GM12878 (cell line): ENCODE measurements around the gene LETMD1. TPM values are rescaled to one million over a fixed set of nuclear protein-coding genes. Genes with fewer than 3 reads are reported as not detected.

ENCODE experiments used
- BCL11A ChIP-seq: IDR thresholded peaks from 2 replicates; pipeline ENCODE4 v1.6.1; 2011; ENCODE audit warnings: low read depth, low read length
- BCL3 ChIP-seq: IDR thresholded peaks from 2 replicates; pipeline ENCODE4 v1.6.1; 2011; ENCODE audit warnings: borderline replicate concordance, low read depth, mild to moderate bottlenecking, moderate library complexity, low read length; ENCODE audit not compliant: insufficient read depth, poor library complexity, severe bottlenecking
- CHD4 ChIP-seq: fragments of 200-600 bp; sonication (generic); IDR thresholded peaks from 2 replicates; pipeline ENCODE4 v1.6.1; 2016; ENCODE audit warnings: mild to moderate bottlenecking
- FOXK2 ChIP-seq: fragments of 450-650 bp; IDR thresholded peaks from 2 replicates; pipeline ENCODE4 v1.6.1; 2017; ENCODE audit warnings: mild to moderate bottlenecking, moderate library complexity
- GATAD2B ChIP-seq: fragments of 450-650 bp; conservative IDR thresholded peaks from 2 replicates; pipeline ENCODE4 v1.6.1; 2017; ENCODE audit warnings: low read depth, mild to moderate bottlenecking, moderate library complexity
- HCFC1 ChIP-seq: fragments of 150-350 bp; IDR thresholded peaks from 2 replicates; pipeline ENCODE4 v1.6.1; 2014; ENCODE audit warnings: low read length
- MEF2B ChIP-seq: fragments of 450-650 bp; IDR thresholded peaks from 2 replicates; pipeline ENCODE4 v1.6.1; 2018; ENCODE audit warnings: mild to moderate bottlenecking, moderate library complexity; ENCODE audit not compliant: partially characterized antibody, poor library complexity, severe bottlenecking
- MYB ChIP-seq: fragments of 150-350 bp; IDR thresholded peaks from 2 replicates; pipeline ENCODE4 v1.6.1; 2014; ENCODE audit warnings: mild to moderate bottlenecking, low read depth, low read length, borderline replicate concordance
- NFIC ChIP-seq: IDR thresholded peaks from 2 replicates; pipeline ENCODE4 v1.6.1; 2012; ENCODE audit warnings: low read depth, mild to moderate bottlenecking, inconsistent platforms, low read length, moderate library complexity
- NR2C2 ChIP-seq: IDR thresholded peaks from 2 replicates; pipeline ENCODE4 v1.6.1; 2011; ENCODE audit warnings: borderline replicate concordance, low read depth; ENCODE audit not compliant: control insufficient read depth, insufficient read length
- NRF1 ChIP-seq: conservative IDR thresholded peaks from 2 replicates; pipeline ENCODE4 v1.6.1; 2011; ENCODE audit warnings: mild to moderate bottlenecking, low read depth, low read length, improper control_type of control experiment
- PAX8 ChIP-seq: fragments of 450-650 bp; IDR thresholded peaks from 2 replicates; pipeline ENCODE4 v1.6.1; 2017; ENCODE audit warnings: mild to moderate bottlenecking, moderate library complexity
- RELA ChIP-seq: fragments of 450-650 bp; IDR thresholded peaks from 2 replicates; pipeline ENCODE4 v1.8.0; 2014; ENCODE audit warnings: borderline replicate concordance; ENCODE audit not compliant: partially characterized antibody
- SIN3A ChIP-seq: IDR thresholded peaks from 2 replicates; pipeline ENCODE4 v1.6.1; 2012; ENCODE audit warnings: low read depth, low read length, improper control_type of control experiment
- SMAD5 ChIP-seq: IDR thresholded peaks from 2 replicates; pipeline ENCODE4 v1.6.1; 2016; ENCODE audit warnings: antibody characterized with exemption, low read depth
- SMARCA5 ChIP-seq: fragments of 450-650 bp; IDR thresholded peaks from 2 replicates; pipeline ENCODE4 v1.6.1; 2017; ENCODE audit warnings: mild to moderate bottlenecking
- SREBF1 ChIP-seq: IDR thresholded peaks from 2 replicates; pipeline ENCODE4 v1.6.1; 2012; ENCODE audit warnings: mild to moderate bottlenecking, low read length
- TCF7 ChIP-seq: IDR thresholded peaks from 2 replicates; pipeline ENCODE4 v1.6.1; 2014; ENCODE audit warnings: antibody characterized with exemption, borderline replicate concordance
- WRNIP1 ChIP-seq: IDR thresholded peaks from 2 replicates; pipeline ENCODE4 v1.6.1; 2011; ENCODE audit warnings: low read depth, low read length, improper control_type of control experiment, borderline replicate concordance
- YY1 ChIP-seq: IDR thresholded peaks from 2 replicates; pipeline ENCODE4 v1.6.1; 2011; ENCODE audit warnings: low read depth, mild to moderate bottlenecking, low read length
- polyA plus RNA-seq, 11 experiments: library from polyadenylated mRNA; depleted of rRNA in 4 of 11; unstranded in 6 of 11; stranded (reverse) in 5 of 11; fragments of >200 nt; fragmentation: Nextera tagmentation in 4 of 11; fragmentation: Illumina TruSeq in 1 of 11; extraction: Ambion mirVana in 4 of 11; extraction: Trizol in 1 of 11; gene quantifications; 1 replicate in 1 of 11; 2 replicates in 10 of 11; pipeline versions ENCODE4 v1.2.1 to v1.2.3, GENCODE V29; 2011 to 2016; ENCODE audit warnings: inconsistent platforms in 2 of 11, missing spikeins in 2 of 11, low read depth in 1 of 11
- total RNA-seq, 4 experiments: library from RNA; depleted of rRNA in 3 of 4; stranded (reverse); fragments of >200 nt in 3 of 4; fragmentation: Illumina TruSeq in 1 of 4; extraction: Trizol in 1 of 4; gene quantifications; 2 replicates each; pipeline versions ENCODE4 v1.2.1 to v1.2.3, GENCODE V29; 2013 to 2021
- TF ChIP-seq, protein P1 (sequence below): fragments of 450-650 bp; IDR thresholded peaks from 2 replicates; pipeline ENCODE4 v1.6.1; 2017; ENCODE audit warnings: mild to moderate bottlenecking, moderate library complexity
- TF ChIP-seq, protein P2 (sequence below): fragments of 450-650 bp; IDR thresholded peaks from 2 replicates; pipeline ENCODE4 v1.6.1; 2017; ENCODE audit warnings: borderline replicate concordance

The LETMD1 gene
- total and polyA plus RNA-seq, 10 of the 15 experiments (the other 5 are each of a cell fraction or from before 2014, with no cell fraction given), result 30.3 to 116 (median 51.5) TPM

GRCh38 chr12:51047655-51048540, at the start of gene LETMD1 (continued):
- TF ChIP-seq, protein P1, sequence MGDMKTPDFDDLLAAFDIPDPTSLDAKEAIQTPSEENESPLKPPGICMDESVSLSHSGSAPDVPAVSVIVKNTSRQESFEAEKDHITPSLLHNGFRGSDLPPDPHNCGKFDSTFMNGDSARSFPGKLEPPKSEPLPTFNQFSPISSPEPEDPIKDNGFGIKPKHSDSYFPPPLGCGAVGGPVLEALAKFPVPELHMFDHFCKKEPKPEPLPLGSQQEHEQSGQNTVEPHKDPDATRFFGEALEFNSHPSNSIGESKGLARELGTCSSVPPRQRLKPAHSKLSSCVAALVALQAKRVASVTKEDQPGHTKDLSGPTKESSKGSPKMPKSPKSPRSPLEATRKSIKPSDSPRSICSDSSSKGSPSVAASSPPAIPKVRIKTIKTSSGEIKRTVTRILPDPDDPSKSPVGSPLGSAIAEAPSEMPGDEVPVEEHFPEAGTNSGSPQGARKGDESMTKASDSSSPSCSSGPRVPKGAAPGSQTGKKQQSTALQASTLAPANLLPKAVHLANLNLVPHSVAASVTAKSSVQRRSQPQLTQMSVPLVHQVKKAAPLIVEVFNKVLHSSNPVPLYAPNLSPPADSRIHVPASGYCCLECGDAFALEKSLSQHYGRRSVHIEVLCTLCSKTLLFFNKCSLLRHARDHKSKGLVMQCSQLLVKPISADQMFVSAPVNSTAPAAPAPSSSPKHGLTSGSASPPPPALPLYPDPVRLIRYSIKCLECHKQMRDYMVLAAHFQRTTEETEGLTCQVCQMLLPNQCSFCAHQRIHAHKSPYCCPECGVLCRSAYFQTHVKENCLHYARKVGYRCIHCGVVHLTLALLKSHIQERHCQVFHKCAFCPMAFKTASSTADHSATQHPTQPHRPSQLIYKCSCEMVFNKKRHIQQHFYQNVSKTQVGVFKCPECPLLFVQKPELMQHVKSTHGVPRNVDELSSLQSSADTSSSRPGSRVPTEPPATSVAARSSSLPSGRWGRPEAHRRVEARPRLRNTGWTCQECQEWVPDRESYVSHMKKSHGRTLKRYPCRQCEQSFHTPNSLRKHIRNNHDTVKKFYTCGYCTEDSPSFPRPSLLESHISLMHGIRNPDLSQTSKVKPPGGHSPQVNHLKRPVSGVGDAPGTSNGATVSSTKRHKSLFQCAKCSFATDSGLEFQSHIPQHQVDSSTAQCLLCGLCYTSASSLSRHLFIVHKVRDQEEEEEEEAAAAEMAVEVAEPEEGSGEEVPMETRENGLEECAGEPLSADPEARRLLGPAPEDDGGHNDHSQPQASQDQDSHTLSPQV, result no peak
- TF ChIP-seq, protein P2, sequence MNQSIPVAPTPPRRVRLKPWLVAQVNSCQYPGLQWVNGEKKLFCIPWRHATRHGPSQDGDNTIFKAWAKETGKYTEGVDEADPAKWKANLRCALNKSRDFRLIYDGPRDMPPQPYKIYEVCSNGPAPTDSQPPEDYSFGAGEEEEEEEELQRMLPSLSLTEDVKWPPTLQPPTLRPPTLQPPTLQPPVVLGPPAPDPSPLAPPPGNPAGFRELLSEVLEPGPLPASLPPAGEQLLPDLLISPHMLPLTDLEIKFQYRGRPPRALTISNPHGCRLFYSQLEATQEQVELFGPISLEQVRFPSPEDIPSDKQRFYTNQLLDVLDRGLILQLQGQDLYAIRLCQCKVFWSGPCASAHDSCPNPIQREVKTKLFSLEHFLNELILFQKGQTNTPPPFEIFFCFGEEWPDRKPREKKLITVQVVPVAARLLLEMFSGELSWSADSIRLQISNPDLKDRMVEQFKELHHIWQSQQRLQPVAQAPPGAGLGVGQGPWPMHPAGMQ, result no peak
- TF ChIP-seq PAX8 (no peak), HCFC1 (peak; percentile 33; the same call in 1 of the 2 replicates), CHD4 (no peak), RELA (peak; percentile 84), SIN3A (peak; percentile 90), NRF1 (peak; percentile 29; the same call in 1 of the 2 replicates), TCF7 (no peak), GATAD2B (peak; percentile 79), NR2C2 (no peak), NFIC (no peak), BCL3 (no peak), WRNIP1 (no peak), BCL11A (no peak), SMAD5 (peak; percentile 93), MYB (no peak), YY1 (peak; percentile 95), SMARCA5 (peak; percentile 90), MEF2B (peak; percentile 84), SREBF1 (no peak), FOXK2 (no peak)
